Peyer's patch (tissue), 4 donors: ENCODE results near the gene ARHGAP15.

Source experiments
- POLR2A ChIP-seq, 2 donors: fragments of 450-650 bp; IDR thresholded peaks; one replicate each; pipeline ENCODE4 v1.5.1; 2017; ENCODE audit warnings: antibody characterized with exemption in 2 of 2, mild to moderate bottlenecking in 2 of 2, moderate library complexity in 2 of 2
- TF ChIP-seq, protein P1 (sequence below), 6 experiments: fragments of 450-650 bp in 4 of 6; fragments of 200-600 bp in 2 of 6; sonication (generic) in 1 of 6; IDR thresholded peaks; one replicate each; pipeline ENCODE4 v1.5.1; 2017 to 2019; ENCODE audit warnings: antibody characterized with exemption in 6 of 6, mild to moderate bottlenecking in 3 of 6, moderate library complexity in 1 of 6

- TF ChIP-seq, protein P1, sequence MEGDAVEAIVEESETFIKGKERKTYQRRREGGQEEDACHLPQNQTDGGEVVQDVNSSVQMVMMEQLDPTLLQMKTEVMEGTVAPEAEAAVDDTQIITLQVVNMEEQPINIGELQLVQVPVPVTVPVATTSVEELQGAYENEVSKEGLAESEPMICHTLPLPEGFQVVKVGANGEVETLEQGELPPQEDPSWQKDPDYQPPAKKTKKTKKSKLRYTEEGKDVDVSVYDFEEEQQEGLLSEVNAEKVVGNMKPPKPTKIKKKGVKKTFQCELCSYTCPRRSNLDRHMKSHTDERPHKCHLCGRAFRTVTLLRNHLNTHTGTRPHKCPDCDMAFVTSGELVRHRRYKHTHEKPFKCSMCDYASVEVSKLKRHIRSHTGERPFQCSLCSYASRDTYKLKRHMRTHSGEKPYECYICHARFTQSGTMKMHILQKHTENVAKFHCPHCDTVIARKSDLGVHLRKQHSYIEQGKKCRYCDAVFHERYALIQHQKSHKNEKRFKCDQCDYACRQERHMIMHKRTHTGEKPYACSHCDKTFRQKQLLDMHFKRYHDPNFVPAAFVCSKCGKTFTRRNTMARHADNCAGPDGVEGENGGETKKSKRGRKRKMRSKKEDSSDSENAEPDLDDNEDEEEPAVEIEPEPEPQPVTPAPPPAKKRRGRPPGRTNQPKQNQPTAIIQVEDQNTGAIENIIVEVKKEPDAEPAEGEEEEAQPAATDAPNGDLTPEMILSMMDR (IDR thresholded peaks at IDR 0.05) = no peak
- no peak for TF ChIP-seq POLR2A (IDR thresholded peaks at IDR 0.05)
Observed at GRCh38 chr2:143155661-143156060, 26.4 kb downstream of the ARHGAP15 start.
